Activated T-cell treated with anti-CD3 and anti-CD28 coated beads, Interleukin-2, amount 50 U/mL, for 1 hour (primary cell): ENCODE measurements around the gene CCER1.
"Not testable (repeated sequence)": the region's sequence is repeated elsewhere in the genome, so short reads cannot be mapped to it uniquely, and the experiment has no call there.

Experiments
- DNase-seq: peaks from one replicate; pipeline ENCODE4 v3.0.0-alpha.2; 2020

The CCER1 gene, protein sequence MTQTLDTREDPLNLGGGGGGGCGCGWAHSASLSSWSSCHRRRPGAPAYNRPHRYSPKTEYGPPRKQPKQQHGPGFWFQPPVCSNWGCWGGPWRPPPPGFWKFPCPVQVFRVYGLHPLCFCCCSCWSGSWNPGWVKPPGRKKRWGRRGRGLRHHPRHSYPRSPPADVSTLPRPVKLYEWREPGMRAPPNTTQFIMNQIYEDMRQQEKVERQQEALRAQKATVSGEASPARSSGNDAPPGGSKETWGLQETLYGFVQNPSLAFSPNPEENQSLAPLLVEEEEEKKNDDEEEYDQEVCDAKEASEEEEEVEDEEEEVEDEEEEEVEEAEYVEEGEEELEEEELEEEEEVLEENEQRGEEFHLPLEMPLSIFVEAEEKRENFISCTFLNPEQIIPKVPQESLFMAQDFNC

DNA sequence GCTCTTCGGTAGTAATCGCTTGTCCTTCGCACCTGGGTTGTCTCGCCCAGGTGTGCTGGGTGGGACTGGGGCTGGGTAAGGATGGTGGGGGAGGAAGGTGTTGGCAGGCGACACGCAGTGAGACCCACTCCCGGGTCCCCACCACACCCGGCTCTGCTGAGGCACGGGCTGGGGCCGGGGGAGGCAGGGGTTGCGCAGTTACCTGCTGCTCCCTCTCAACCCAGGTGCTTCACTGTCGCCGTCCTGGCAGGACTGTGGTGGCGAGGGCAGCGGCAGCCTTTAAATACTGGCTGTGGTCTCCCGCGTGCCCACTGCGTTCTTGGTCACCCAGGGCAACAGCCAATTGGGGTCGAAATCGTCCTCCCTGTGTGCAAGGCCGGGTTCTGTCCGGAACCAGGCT, at the start of gene CCER1:
TSS of gene CCER1 (minus strand) at position 256 of the 400 bp plus-strand sequence. CDS start 434 bp downstream, outside the sequence.
- DNase-seq: no peak

DNA sequence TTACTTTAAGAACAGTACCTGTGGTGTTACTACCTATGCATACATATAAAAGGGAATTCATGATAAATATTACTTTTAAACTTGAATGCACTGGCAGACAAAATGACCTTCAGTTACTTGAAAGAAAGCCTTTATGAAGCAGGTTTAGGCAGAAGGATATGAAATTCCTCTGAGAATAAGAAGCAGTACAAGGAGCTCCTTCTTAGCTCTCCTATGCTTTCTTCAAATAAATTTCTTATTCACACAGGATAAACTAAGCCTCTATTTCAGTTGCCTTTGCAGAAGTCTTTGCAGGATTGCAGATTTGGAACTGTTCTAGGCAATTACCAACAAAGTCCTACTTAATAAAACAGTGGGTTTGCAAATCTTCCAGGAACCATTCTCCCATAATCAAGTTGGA, 48.8 kb upstream of the CCER1 start:
- DNase-seq: no peak

DNA sequence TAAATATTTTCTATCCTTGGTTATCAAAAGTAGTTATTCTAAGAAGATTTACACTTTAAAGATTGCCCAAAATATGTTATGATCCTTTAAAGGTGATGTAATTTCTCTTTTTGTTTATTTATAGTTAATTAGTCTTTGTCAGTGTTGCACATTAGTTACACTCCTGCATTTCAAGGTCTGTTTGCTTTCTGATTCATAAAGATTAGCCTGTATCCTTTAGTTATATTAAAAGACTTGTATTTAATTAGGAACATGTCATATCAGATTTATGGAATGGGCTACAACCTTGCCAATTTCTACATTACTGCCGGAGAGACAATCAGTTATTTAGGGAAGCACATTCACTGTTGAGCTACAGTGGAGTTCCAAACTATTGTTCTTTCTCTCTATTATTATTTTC, 46.3 kb upstream of the CCER1 start:
- no peak for DNase-seq

DNA sequence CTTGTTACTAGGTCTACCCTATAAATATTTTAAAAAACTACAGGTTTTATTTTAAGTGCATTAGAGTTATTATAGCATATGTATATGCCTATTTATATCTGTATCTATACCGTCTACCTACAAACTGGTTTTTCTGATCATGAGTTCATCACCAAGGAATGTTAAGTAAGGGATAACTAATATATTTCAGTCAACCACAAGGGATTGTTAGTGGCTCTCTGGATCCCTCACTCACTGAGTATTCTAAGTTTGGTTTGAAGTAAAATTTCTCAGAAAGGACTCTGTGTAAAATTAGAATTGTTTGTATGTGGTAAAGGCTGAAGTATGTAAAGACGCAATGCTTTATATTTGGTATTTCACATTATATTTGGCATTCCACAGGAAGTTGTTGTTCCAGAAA, 45.0 kb upstream of the CCER1 start:
- DNase-seq: no peak

DNA sequence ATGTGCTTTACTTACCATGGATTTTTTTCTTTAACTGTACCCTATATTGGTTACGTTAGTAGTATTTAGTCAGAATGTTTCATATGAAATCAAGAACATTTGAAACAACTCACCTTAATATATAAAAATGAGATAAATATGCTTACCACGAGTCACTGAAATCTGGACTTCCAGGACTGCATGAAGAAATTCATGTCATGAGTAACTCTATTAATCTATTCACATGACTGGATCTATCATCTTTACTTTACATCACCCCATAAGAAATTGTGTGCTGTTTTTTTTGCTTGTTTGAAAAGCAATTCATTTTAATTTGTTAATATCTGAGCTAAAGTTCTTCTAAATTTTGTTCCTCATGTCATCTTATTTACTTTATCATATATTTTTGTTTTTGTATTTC, 44.6 kb upstream of the CCER1 start:
- no peak for DNase-seq

DNA sequence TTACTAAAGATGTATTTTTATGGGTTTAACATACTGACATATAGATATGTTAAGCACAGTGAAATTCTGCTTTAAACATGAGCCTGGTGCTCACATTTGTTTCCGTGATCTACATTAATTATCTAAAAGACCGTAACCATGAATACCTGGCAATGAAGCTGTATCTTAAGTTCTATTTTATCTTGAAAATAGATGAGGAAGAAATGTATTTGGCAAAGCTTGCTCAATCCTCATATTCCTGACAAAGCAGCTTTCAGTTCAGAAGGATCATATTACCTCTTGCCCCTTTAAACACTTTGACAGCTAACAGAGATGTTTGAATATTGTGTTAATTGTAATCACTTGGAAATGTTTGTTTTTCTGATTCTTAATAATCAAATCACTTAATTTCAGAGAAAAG, 40.0 kb upstream of the CCER1 start:
- DNase-seq: no peak

DNA sequence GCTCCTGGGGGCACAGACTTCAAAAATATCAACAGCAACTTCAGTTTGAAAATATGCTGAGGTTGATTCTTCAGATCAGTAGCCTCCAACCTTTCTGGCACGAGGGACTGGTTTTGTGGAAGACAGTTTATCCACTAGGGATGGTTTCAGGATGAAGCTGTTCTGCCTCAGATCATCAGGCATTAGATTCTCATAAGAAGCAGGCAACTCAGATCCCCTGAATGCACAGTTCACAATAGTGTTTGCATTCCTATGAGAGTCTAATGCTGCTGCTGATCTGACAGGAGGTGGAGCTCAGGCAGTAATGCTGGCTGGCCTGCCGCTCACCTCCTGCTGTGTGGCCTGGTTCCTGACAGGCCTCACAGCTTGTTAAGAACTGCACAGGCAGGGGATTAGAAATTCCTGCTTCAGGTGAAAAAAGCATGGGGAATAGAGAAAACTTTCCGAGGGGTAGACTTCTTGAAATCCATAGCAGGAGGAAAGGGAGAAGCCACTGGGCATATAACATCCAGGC, 37.0 kb upstream of the CCER1 start:
- DNase-seq: no peak

DNA sequence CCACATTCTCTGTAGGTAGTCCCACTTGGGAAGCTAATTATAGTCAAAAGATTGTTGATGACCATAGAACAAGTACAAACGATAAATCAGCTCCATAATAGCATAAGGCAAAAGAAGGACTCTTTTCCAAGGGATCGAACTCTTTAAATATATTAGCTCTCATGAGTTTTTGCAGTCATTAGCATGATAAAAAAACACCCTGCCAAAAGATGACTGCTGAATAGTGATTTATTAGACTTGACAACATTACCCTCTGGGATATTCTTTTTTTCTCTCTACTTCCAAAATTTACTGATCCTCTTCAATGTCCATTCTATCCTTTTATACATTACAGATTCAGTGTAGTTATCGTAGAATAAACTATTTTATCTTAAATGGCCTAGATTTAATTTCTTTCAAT, 35.6 kb upstream of the CCER1 start:
- DNase-seq: no peak

DNA sequence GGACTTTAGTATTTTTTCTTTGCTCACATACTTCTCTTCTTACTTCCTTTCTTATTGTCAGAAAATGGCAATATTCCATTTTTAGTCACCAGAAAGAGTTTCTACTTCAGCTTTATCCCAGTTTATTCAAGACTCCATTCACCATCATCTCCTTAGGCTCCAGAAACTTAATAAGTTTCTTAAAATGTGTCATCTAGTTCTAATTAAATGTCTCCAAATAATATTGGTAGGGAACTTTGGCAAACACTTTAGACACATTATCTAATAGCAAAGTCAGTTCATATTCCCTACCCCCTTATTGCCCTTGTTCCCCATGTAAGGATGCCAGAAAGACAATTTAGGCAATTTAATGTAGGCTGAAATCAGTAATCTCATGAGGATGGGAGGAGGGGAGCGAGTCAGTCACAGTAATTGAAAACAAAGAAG, 34.7 kb upstream of the CCER1 start:
- no peak for DNase-seq

DNA sequence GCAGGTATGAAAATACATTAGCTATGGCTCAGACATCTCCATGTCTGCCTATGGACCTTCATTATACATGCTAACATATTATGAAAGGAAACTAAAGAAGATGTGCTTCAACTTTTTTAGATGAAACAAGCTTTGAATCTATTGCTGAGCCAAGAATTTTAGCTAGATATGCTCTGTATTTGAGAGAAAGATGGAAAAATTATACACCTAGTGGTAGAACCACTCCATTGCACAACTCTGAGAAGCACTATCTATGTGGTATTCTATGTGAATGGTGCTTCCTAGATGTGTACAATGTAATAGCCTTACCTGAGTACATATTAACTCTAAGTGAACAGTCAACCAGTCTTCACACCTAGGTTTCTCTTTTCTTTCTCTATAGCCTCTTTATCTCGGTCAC, 32.5 kb upstream of the CCER1 start:
- DNase-seq: no peak

DNA sequence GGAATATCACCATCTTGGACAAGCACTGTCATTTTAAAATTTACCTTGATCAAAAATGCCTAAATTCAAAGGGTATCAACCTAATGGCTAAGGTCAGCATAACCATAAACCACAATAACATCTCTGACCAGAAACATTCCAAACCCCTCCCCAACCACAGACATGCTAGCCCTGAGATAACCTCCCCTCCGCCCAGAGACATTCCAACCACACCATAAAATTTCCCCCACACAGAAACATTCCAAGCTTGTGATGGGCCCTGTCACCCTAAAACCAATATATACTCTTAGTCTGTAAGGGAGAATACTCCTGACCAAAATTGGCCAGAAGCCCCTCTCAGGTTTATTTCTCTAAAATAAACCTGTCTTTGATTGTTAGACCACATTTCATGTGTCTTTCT, 32.1 kb upstream of the CCER1 start:
- no peak for DNase-seq

DNA sequence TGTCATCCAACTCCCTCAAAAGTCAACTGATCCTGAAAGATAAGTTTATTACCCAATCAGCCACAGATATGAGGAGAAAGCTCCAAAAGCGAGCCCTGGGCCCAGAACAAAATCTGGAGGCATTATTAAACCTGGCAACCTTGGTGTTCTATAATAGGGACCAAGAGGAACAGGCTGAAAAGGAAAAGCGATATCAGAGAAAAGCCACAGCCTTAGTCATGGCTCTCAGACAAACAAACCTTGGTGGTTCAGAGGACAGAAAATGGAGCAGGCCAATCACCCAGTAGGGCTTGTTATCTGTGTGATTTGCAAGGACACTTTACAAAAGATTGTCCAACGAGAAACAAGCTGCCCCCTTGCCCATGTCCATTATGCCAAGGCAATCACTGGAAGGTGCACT, 30.4 kb upstream of the CCER1 start:
- DNase-seq: not testable (repeated sequence)

DNA sequence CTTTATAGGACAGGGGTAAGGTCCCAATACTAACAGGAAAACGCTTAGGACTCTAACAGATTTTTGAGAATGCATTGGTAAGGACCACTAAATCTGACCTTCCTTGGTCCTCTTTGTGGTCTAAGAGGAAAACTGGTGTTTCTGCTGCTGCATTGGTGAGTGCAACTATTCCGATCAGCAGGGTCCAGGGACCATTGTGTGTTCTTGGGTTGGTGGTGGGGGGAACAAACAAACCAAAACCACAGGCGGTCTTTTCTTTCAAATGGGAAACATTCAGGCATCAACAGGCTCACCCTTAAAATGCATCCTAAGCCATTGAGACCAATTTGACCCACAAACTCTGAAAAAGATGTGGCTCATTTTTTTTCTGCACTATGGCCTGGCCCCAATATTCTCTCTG, 29.1 kb upstream of the CCER1 start:
- no peak for DNase-seq

DNA sequence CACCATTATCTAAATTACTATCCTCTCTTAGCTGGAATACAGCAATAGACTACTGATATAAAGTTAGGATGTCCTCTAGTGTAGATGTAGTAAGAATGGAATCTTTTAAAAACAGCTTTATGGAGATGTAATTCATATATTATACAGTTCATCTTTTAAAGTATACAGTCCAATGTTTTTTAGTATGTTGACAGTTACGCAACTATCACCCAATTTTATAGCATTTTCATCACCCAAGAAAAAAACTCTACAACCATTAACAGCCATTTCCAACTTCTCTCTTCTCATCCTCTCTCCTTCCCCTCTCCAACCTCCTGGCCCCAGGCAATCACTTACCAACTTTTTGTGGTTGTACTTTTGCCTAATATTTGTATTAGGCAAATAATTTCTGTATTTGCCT, 27.2 kb upstream of the CCER1 start:
- DNase-seq: no peak

DNA sequence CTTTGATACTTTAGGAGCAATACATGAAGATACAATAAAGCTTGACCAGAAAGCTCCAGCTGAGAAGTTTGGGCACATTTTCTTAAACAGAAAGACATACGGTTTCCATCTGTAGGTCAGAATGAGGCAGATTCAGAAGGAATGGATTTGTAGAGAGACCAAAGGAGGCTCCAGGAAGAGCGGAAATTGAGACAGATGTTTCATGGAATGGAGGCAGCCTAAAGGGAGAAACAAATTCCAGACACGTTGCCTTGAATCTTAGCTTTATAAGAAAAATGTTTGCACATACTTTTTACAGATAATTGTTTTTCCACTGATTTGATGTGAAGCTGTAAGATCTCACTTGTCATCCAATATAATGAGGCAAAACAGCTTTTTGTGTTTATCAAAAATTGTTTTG, 25.0 kb upstream of the CCER1 start:
- DNase-seq: no peak

DNA sequence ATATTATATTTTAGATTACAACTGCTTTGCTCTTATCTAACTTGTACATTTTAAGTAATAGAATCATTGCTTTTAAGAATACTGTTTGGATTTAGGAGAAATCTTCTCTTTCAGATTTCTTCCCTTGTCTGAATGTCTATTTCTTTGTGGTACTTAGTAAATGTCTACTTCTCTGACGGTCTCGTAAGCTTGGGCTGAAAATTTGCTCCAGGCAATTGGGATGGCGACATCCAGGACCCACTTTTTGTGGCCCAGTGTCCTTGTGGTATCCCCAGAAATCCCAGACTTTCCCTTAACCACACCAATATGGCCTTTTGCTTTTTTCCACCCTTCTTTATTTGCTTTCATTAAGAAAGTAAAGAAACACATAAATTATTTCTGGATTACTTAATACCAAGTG, 24.0 kb upstream of the CCER1 start:
- DNase-seq: no peak

DNA sequence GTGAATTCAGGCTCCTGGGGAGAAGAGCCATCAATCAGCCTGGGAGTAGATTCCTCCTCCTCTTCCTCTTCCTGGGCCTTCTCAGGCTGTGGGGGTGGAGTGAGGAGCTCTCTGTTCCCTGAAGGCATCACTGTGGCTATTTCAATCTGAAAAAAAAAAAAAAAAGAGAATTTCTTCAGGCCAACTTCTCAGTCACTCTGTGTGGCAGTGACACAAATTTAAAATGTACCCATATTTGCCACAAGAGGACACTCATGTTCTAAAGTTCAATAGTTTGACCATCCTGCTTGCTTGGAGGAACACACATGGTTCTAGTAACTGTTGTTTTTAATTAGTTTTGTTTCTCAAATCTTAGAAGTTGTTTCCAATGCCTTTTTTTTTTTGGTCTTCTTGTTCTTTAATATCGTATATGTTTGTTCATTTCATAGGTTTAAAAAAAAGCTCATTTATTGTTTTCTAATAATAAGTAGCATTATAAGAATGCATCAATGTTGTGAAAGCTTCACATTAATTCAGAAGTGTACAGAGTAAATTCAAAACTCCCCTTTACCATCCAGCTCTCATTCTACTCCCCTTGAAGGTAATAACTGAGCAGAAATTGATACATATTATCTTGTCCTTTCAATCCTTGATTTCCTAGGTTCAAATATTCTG, 23.3 kb upstream of the CCER1 start:
- no peak for DNase-seq

DNA sequence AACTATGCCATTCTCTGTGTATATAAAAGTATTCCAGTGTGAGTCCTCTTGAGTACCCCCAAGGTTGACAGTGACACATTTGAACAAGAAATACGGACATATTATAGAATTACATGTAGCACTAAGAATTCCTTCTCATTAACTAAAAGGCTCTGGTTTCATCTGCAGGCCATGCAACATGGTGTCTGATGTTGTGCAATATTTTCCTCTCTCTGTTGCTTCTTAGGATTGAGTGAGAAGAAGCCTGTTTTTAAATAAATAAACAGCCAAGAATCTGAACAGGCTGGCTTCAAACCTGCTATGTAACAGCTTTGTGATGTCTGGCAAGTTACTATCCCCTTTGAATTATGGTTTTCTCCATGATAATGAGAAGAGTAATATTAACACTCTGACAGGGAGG, 22.2 kb upstream of the CCER1 start:
- no peak for DNase-seq

DNA sequence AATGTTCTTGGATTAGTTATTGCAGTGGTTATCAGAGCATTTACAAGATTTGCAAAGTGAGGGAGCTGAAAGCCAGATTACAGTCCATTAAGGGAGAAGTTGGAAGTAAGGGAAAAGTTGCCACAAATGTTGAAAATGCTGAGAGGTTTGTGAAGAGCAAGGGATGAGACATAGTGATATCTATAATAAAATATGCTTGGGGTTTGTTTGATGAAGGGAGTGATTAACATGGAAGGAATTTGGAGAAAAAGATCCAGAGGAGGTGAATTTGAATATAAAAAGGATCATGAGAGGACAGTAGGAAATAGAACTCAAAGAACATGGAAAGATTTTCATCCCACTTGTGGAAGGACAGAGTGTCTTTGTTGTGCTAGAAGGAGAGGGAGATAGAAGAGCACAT, 19.3 kb upstream of the CCER1 start:
- DNase-seq: no peak

DNA sequence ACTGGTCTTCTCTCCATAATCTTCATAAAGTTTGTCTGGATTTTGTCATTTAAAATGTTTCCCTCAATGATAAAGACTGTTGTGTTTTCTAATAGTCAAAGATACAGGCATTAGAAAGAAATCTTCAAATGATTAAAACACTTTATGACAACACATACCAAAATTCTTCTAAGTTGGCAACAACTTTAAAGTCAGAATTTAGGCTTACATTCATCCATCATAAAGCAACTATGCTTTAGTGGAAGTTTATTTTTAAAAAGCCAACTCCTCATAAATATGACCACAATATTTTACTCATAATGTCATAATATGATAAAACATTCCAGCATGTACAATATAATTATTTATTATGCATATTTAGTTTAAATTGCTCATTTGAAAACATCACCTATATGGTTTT, 17.2 kb upstream of the CCER1 start:
- DNase-seq: no peak

DNA sequence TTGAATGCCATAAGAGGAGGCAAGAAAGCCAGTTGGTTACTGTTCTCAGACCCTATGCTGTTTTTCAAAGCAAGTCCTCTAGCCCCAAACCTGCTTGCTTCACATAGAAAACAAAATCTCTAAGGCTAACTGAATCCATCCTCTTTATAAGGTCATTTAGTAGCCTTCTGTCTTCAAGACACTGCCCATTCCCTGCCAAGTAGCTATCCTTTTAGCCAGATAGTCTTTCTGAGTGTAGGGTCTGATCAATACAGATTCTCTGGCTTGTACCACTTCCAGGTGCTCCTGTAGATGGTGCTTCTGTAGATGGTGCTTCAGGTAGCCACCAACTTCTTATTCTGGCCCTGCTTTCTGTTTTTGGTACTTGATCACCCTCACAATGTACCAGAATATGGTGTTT, 15.9 kb upstream of the CCER1 start:
- DNase-seq: no peak

DNA sequence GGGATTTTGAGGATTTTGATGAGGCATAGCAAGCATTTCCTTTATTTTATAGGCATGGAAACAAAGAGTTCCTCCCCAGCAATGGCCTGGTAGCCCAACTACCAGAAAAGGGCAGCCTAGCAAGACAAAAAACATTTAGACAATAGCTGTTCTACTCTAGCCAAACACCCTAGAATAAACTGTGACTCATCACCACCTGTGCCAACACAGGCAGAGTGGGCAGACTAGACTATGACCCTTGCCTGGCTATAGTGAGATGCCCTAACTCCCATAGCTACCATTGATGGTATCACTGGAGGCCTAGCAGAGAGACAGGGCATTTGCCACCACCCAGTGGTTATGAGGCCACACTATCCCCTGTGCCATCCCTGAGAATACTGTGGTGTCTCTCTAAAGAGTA, 15.5 kb upstream of the CCER1 start:
- no peak for DNase-seq

DNA sequence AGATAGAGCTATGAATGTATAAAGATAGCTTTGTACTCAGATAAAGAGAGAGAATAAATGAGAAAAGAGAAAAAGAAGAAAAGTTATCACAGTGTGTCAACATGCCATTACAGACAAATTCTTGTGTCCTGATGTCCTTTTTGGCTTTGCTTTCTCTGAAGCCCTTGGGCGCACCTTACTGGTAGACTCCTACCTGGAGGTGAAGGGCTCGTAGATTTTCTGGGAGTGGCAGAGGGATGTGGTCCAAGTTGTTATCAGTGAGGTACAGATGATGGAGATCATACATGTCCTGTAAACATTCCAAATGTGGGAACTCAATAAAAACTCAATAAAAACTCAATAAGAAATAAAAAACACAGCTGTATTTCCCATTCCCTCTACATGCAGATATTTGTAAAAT, 14.9 kb upstream of the CCER1 start:
- no peak for DNase-seq

DNA sequence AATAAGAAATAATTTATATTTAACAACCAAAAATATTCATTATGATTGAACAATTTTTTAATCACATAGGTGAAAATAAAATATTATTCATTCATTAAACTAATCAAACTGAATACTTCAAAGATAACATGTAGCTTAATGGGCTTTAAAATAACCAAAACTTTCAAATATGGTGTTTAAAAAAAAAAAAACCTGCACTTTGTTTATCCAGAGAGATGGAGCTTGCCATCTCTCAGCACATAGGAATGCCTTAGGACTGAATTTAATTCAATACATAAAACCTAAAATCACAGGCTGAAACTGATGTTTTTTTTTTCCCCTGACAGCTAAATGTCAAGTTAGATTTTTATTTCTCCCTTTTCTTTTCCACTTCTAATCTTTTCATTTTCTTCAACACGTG, 14.4 kb upstream of the CCER1 start:
- DNase-seq: no peak

DNA sequence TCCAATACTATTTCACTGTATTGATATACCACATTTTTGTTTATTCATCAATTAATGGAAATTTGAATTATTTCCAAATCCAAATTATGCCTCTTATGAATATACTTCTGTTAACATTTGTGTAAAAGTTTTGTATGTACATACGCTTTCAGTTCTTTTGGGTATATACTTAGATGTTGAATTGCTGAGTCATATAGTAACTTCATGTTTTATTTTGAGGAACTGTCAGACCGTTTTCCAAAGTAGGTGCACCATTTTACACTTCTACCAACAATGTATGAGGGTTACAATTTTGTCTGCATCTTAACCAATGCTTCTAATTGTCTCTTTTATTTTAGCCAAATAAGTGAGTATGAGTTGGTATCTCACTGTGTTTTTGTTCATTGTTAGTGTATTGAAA, 10.2 kb upstream of the CCER1 start:
- no peak for DNase-seq
